Stimulated activated CD4-positive, alpha-beta T cell treated with anti-CD3 and anti-CD28 coated beads, Interleukin-12 subunit alpha, Interleukin-12 subunit beta, amount 100 ng/mL, for 4 hours (primary cell): ENCODE results near the gene C14orf119.
A peak's percentile ranks its signal among the peaks of the same experiment; 100 is the strongest.

Experiments used
- DNase-seq: peaks from one replicate; pipeline ENCODE4 v3.0.0-alpha.2; 2020

C14orf119 gene

DNA sequence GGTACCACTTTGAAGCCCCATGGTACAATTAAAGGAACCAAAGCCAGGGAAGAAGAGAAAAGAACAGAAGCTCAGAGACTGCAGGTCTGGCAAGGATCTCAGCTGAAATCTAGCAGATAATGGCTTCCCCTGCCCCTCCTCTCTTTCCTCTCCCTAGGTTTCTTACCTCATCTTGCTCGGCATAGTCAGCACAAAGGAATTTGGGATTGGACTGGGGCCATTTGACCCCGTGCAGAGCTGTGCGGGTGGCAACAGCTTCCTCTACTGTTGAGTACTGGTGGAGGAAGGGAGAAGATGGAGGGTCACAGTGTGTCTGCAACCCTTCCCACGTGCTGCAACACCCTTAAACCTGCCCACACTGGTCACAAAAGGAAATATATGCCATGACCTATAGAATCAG, 33.3 kb upstream of the C14orf119 start:
- DNase-seq: no peak

GRCh38 chr14:23063601-23064000, 31.7 kb upstream of the C14orf119 start:
- no peak for DNase-seq

GRCh38 chr14:23066368-23066767, 28.9 kb upstream of the C14orf119 start:
- no peak for DNase-seq

DNA sequence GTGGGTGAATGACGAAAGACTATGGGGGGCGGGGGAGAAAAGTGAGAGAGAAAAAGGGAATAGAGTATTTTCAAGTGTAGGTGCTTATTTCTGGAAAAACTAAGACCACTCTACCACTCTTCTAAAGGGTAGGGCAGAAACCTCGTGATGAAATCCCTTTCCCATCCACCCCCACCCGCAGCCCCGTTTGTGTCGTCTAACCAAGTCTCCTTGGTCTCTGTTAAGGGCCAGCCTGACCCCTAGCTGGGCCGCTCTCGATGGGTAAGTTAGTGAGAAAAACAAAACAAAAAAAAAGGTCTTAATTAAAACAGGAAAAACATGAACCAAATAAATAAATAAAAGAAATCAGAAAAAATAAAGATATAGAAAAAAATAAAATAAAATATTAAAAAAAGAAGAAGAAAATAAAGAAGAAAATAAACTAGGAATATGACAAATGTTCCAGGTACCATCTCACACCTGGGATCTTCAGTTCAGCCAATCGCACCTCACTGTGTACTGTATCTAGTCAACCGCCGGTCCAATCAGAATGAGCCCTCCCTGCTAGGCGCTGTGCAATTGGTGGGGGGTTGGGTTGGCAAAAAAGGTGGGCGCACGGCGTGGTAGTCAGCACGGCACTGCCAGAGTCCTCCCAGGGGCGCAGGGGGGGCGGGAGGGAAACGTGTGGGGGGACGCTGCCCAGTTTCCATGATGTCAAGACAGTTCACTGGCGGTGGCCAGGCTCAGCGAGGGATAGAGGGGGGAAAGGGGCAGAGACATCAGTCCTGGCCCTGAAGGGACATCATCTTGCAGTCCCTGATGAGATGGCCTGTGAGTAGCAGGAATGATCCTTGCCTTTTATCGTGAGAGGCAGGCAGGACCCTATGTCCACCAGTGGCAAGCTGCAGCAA, 28.2 kb upstream of the C14orf119 start:
- DNase-seq: no peak

- no peak for DNase-seq
Measured at GRCh38 chr14:23067847-23068788, 27.2 kb upstream of the C14orf119 start.

DNA sequence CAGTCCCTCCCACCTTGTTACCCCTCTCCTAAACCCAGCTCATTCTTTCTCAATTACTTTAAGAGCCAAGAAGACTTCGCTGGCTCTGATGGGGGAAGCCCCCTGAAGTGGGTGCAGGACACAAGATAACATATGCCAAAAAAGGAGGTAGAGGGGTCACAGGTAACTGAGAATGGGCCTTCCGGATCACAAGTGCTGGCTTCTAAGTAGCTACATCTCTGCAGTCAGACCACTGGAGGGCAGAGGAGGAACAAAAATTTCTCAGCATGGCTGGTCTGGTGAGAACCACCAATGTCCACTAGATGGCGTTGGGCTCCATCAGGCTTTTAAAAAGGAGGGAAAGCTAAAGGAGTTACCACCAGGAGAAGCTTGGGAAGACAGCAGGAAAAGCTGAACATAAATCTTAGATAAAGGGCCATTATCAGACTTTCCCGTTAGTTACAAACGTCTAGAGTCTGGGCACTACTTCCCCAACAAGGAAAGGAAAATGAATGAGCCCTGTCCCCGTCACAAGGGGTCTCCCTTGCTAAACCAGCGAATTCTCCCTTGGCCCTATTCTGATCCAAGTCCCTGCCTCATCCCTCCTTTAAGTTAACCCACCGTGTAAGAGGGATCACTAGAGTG, 26.4 kb upstream of the C14orf119 start:
- DNase-seq: peak; percentile 55

GRCh38 chr14:23069413-23069806, 25.9 kb upstream of the C14orf119 start:
- DNase-seq: no peak

DNA sequence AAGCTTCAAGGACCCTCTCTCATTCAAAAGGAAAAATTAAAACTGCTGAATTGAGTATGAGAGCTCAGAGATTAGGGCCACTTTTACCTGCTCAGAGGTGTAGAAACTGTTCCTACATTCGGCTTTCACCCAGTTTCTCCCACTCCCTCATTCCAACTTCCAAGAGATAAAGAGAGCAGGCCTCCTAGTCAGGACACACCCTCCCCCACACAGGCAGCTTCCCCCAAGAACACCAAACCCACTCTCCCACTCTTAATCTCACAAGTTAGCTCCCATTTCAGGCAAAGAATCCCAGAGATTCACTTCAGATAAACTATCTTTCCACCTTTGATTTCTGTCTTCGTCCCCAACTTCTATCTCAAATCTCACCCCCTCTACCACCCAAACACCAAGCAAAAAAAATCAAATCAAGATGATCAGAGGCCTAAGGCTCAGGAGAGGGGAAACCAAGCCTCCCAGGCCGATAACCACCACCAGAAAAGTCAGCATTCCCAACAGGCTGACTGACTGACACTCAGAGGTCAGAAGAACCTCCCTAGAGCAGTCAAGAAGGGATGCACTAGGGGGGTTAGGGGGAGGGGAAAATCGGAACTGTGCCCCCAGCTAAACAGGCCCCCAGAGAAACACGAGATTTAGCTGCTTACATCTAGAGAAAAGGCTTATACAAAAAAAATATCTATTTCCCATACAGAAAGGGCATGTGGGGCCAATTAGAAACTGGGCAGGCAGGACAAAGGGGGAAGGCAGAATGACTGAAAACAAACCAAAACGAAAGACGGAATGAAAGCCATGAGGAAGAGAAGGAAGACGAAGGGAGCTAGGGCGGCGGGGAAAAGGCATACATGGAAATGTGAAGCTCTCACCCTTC, 24.8 kb upstream of the C14orf119 start:
- no peak for DNase-seq

- DNase-seq: peak; percentile 71
Measured at GRCh38 chr14:23071244-23071920, 23.9 kb upstream of the C14orf119 start.

DNA sequence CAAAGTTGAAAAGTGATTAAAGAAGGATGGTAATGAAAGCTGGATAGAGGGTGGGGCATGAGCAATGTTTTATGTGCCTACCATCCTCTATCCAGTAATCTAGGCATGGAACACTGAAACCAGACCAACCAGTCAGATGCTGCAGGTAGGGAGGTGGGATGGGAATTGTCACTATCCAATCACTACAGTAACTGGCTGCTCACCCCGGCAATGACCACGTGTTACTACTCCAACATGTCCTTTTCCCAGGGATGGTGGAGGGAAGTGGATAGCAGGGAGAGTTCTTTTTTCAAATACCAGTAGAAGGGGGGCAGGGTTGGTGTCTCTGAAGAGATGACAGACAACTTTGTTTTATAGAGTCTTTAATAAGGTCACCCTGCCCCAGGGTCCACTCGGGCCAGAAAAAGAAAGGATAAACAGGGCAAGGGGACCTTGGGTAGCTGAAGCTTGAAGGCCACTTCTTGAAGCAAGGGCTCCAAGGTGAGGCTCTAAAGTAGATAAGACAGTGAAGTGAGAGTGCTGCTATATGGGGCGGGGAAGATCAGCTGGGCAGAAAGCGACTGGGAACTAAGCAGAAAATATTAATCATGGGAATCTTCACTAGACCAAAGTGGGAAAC, 23.3 kb upstream of the C14orf119 start:
- DNase-seq: no peak

GRCh38 chr14:23074906-23075305, 20.4 kb upstream of the C14orf119 start:
- DNase-seq: no peak

DNA sequence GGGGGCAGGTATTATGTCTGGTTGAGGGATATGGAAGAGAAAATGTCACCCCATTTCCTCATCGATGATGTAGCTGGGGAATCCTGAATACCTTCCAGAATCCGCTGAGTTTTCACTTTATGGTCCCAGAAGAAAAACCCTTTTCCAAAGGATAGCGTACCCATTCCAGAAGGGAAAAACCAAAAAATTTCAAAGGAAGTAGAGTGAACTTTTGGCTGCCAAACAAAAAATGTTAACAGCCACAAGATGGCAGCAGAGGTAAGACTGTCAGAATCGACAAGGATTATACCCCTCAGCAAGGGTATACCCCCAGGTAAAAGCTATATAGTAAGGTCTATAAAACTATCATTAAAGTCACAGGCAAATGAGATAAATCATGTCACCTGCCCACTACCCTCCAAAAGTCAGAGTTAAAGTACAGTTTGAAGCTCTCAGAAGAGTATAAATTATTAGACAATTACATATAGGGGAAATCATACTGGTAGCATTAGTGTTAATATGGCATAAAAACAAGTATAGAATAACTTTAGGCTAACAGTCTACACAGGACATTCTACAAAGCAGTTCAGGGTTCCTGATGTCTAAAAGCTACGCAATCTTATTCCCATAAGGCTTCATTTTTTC, 18.4 kb upstream of the C14orf119 start:
- DNase-seq: no peak

DNA sequence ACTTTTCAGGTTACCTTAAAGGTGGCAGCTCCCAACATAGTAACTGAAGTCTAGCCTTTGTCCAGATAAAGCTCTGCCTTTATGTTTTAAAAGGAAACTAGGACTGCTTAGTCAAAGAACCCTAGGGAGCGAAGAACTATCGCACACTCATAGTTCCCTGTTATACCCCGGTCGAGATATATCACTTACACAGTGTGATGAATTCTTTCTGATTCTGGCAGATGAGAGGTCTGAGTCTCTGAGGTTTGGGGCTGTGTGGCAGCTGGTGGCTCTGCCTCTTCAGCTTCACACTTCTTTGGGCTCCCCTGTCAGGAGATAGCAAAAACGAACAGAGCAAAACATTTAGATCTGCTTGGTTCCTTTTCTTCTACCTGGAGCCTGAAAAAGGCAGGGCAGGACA, 17.3 kb upstream of the C14orf119 start:
- no peak for DNase-seq

- DNase-seq: no peak
Measured at GRCh38 chr14:23078692-23079116, 16.6 kb upstream of the C14orf119 start.

DNA sequence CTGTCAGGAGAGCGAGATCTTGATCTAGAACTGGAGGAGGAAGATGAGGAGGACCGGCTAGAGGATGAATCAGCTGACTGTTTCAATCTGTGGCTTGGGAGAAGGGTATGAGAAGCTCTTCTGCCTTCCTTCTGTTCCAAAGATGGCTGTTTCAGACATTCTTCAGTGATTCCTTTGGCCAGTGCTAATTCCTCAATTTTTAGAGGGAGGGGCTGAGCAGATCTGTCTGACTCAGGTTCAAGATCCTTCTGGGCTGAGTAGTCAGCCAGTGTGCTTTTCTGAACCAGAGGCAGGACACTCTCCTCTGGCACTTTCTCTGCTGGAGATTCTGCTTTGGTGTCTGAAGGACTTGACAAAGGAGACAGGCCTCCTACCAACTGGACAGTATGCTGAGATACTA, 15.6 kb upstream of the C14orf119 start:
- DNase-seq: no peak

DNA sequence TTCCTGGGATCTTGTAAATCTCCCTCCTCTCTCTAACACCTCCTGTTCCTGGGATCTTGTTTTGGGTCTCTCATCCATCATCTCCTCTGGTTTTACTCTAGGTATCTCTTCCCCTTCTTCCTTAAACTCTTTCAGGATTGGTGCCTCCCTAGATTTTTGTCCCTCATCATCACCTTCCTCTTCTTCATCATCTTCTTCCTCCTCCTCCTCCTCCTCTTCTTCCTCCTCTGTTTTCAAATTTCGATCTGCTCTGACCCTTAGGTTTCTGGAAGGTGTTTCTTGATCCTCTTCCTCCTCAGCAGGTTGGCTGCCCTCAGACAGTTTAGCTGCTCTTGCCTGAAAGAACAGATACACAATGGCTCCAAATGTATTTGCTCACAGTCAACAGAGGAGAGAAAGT, 14.8 kb upstream of the C14orf119 start:
- no peak for DNase-seq

DNA sequence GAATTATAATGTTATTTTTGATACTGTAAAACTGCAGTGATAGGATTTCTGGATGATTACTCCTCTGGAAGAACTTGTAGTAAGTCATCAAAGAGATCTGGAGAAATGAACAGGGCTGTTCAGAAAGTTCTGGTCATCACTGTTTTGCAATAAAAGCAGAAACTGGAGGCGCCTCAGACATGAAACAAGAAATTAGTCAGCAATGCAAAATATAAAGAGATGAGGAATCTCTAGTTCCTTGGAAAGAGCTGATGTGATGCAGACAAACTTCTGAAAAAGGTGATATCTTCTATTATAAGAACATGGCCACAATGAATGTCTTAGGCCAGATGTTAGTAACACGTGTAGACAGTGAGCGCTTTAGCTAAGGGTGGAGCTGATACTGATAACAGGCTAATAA, 9.8 kb upstream of the C14orf119 start:
- DNase-seq: no peak

GRCh38 chr14:23086565-23086964, 8.7 kb upstream of the C14orf119 start:
- DNase-seq: no peak

- DNase-seq: no peak
Measured at GRCh38 chr14:23089498-23090253, 5.6 kb upstream of the C14orf119 start.

DNA sequence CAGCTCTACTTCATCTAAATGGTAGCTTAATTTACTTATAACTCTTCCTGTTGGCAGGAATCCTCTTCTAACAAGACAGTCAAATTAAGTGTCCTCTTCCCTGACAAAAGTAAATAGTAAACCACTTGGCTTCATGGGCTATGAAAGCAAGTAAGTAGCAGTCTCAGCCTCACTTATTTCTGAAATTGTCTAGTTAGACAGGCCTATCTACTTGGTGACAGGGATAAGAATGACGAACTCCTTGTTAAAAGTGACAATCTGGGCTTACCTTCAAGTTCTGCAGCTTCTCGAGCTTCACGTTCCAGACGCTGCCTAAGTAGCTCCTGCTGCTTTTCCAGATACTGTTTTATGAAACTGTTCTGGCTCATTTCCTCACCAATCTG, 5.1 kb upstream of the C14orf119 start:
- DNase-seq: no peak
